ENCODE measurements around the gene TAF5.
"Not testable (repeated sequence)": the region's sequence is repeated elsewhere in the genome, so short reads cannot be mapped to it uniquely, and the experiment has no call there.

Gene TAF5

DNA sequence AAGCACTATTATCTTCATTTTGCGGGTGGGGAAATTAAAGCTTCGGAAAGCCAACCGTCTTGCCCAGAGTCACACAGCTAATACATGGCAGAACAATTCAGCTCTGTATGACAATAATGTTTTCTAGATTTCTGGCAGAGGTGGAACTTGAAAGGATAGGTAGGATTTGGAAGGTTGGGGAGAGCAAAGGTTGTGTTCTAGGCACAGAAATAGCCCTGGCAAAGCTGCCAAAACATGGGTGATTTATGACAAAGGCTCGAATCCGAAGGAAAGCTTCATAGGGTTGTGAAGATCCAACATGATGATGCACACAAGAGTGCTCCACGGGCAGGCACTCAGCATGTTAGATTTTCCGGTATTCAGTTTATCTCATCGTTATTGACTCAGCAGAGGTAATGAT, 47.8 kb downstream of the TAF5 start:
- DNase-seq = no peak

DNA sequence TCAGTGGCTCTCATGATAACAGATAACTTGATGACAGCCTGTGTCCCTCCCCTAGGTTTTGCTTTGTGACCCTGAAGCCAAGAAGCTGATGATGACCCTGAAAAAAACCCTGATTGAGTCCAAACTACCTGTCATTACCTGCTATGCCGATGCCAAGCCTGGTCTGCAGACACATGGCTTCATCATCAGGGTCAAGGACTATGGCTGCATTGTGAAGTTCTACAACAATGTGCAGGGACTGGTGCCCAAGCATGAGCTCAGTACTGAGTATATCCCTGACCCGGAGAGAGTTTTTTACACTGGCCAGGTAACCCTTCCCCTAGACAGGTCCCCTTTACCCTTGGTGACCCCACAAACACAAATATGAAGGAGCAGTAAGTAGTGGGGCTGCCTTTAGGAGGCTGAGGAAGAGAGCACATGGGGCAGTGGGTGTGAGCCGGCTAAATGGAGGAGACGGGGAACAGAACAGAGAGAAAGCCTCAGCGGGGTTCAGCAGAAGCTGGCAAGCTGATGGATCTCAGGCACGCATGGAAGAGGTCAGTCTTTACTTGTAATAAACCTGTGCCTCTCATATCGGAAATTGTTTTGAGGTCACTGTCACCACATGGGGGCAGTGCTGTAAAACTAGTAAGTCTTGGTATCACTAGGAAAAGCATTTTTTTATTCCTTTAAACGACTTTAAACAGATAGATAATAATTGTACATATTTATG, 48.8 kb downstream of the TAF5 start:
- DNase-seq = peak; percentile 68

DNA sequence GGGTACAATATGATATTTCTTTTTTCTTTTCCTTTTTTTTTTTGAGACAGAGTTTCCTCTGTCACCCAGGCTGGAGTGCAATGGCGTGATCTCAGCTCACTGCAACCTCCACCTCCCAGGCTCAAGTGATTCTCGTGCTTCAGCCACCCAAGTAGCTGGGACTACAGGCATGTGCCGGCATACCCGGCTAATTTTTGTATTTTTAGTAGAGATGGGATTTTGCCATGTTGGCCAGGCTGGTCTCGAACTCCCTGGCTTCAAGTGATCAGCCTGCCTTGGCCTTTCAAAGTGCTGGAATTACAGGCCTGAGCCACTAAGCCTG, 49.3 kb downstream of the TAF5 start:
- DNase-seq = not testable (repeated sequence)

DNA sequence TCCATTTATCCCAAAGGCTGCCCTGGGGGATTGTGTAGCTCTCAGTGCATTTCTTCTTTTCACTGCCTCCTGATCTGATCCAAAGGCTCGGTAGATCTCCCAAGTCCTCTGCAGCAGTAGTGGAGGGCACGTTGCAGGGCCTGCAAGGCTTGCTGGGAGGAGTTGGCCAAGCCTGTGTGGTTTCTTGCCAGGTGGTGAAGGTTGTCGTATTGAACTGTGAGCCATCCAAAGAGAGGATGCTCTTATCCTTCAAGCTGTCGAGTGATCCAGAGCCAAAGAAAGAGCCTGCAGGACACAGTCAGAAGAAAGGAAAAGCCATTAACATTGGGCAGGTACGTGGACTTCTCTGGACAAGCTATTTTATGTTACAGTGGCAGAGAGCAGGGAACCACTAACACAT, 49.8 kb downstream of the TAF5 start:
- no peak for DNase-seq

DNA sequence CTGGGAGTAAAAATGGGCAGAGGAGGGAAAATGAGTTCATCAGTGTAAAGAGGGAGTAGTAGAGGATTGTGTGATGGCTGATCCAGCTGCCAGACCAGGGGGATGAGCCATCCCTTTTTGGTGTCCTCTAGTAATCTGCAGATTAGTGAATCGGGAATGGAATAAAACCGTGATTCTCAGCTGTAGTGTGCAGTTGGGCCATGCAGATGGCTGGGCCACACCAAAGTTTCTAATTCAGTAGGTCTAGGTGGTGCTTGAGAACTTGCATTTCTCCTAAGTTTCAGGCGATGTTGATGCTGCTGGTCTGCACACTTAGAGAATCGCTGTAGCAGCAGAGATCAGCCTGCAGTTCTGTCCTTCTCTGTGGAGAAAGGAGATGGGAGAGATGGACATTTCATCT, 51.3 kb downstream of the TAF5 start:
- no peak for DNase-seq

DNA sequence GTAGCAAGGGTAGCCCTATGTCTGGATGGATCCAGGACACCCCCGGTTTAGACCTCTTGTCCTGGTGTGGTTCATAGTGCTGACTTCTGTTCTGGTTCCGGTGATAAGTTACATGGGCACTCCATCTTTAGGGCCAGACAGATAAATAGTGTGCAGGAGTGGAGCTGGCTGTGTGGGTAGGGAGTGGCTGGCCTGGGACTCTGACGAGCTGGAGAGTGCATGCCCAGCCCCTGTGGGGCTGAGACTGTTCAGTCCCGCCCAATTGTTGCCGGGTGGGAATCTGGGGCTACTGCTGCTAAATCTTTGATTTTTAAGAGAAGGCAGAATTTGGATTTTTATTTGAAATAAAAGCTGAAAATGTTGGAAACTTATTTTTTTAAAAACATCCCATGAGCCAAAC, 56.0 kb downstream of the TAF5 start:
- no peak for DNase-seq

DNA sequence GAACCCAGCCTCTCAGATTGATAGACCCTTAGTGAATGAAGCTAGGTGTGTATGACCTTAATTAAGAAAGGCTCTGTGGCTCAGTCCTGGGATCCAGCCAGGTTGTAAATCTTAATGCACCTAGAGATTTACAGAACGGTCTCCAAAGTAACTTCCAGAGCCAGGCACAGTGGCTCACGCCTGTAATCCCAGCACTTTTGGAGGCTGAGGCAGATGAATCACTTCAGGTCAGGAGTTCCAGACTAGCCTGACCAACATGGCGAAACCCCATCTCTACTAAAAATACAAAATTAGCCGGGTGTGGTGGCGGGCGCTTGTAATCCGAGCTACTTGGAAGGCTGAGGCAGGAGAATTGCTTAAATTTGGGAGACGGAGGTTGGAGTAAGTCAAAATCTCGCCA, 60.1 kb downstream of the TAF5 start:
- no peak for DNase-seq

DNA sequence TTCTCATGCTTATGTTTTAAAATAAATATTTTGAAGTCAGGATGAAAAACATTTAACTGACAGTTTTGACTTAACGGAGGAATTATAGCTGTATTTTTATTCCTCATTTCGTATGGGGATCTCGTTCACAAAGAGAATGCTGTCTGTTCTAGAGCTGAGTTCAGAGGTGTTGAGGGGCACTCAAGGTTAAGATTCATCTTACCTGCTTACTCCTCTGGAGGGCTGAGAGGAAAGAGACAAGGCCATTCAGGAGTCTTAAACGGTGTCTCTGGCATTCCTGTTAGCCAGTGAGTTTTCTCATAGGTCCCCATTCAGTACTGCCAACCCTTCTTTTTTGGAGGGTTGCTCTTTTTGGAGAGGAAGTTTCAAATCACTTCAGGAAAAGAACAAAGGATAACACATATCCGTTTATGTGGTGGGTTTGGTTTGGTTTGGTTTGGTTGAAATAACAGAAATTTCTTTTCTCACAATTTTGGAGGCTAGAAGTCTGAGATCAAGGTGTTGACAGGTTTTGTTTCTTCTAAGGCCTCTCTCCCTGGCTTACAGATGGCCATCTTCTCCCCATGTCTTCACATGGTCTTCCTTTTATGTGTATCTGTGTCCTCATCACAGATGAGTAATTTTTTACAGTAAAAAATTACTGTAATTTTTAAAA, 61.3 kb downstream of the TAF5 start:
- DNase-seq = no peak

DNA sequence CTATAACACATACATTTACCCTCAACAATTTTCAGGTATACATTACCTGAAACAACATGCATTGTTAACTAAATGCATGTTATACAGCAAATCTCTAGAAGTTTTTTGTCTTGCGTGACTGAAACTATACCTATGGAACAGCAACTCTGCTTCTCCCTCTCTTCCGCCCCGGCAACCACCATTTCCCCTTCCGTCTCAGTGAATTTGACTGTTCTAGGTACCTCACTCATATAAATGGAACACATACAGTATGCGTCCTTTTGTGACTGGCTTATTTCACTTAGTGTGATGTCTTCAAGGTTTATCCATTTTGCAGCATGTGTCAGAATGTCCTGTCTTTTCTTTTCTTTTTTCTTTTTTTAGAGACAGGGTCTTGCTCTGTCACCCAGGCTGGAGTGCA, 61.9 kb downstream of the TAF5 start:
- DNase-seq = no peak

DNA sequence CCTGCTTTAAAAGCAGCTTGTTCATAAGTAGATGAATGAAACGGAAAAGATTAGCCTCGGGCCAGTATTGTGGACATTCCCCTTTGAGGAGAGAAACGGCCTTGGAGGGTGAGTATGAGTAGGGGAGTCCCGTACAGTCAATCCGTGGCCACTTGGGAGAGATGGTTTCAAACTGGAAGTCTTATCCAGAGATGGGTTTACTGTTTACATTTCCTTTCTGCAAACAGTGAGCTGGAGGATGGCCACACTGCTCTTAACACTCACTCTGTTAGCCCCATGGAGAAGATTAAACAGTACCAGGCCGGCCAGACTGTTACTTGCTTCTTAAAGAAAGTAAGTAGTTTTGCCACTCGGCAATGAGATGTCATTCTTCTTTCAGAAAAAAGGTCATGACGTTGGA, 64.1 kb downstream of the TAF5 start:
- DNase-seq = no peak

DNA sequence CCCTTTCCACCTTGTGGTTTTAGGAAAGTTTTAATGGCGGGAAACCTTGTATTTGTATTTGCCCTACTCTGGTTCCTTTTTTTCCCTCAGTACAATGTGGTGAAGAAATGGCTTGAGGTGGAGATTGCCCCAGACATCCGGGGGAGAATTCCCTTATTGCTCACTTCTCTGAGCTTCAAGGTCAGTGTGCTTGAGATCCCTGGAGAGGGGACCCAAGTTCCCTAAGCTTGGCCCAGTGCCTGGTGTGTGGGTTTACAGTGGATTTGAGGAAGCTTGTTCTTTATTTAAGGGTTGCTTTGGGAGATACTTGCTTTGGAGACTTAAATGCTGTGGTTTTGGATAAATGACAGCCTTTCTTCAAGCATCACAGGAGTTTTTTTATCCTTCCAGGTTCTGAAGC, 66.1 kb downstream of the TAF5 start:
- no peak for DNase-seq

Data from activated CD8-positive, alpha-beta memory T cell treated with anti-CD3 and anti-CD28 coated beads for 24 hours (primary cell).